A549 (cell line): Measurements from ENCODE around the gene PRKAG2. TPM values are rescaled to one million over a fixed set of nuclear protein-coding genes. Genes with fewer than 3 reads are reported as not detected.

ENCODE experiments used
- ATAC-seq, 2 experiments: fragments of 200-7000 bp in 1 of 2; fragments of >200 bp in 1 of 2; cut with Nextera tagmentation in 1 of 2; cut with Tn5 transposase in 1 of 2; 3 replicates each; pipeline versions ENCODE4 v1.8.0 to v1.9.1; 2018 to 2020; ENCODE audit warnings: mild to moderate bottlenecking in 1 of 2, moderate library complexity in 1 of 2
- CTCF ChIA-PET: fragments of 300-600 bp; sonication (Branson Sonifier 250); formaldehyde crosslinking; extraction: SDS; loops from one replicate; lab custom pipeline; 2021; ENCODE audit warnings: antibody characterized with exemption, inconsistent platforms; lab: Yijun Ruan, JAX
- POLR2A ChIA-PET: fragments of 350-600 bp; formaldehyde crosslinking; extraction: SDS; loops from one replicate; lab custom pipeline; 2021; ENCODE audit warnings: antibody characterized with exemption, inconsistent platforms; lab: Yijun Ruan, JAX
- DNase-seq, 2 experiments: peaks; one replicate each; pipeline versions ENCODE4 v3.0.0 to v3.0.0-alpha.2; 2011 to 2016; ENCODE audit warnings: low read depth in 1 of 2, low spot score in 1 of 2
- FAIRE-seq: peaks from 2 replicates; lab custom pipeline; 2011; peaks lifted over from hg19 to GRCh38; lab: Jason Lieb, UNC
- H3K27ac ChIP-seq, 2 experiments: fragments of >200 bp; sonication (Bioruptor Twin); formaldehyde crosslinking; 3 replicates each; pipeline ENCODE4 v1.5.1; 2016 to 2017
- H3K4me1 ChIP-seq: fragments of >200 bp; sonication (Bioruptor Twin); formaldehyde crosslinking; 3 replicates; pipeline ENCODE4 v1.6.1; 2016
- H3K4me2 ChIP-seq: fragments of >200 bp; sonication (Bioruptor Twin); formaldehyde crosslinking; 3 replicates; pipeline ENCODE4 v1.6.1; 2016
- H3K4me3 ChIP-seq: fragments of >200 bp; sonication (Bioruptor Twin); formaldehyde crosslinking; 3 replicates; pipeline ENCODE4 v1.5.1; 2016
- H3K9me3 ChIP-seq: fragments of >200 bp; sonication (Bioruptor Twin); formaldehyde crosslinking; 3 replicates; pipeline ENCODE4 v1.6.1; 2016
- CHD2 ChIP-seq: fragments of 150-350 bp; IDR thresholded peaks from 2 replicates; pipeline ENCODE4 v1.6.1; 2014; ENCODE audit warnings: low read length; ENCODE audit not compliant: partially characterized antibody
- EHMT2 ChIP-seq: fragments of 200-600 bp; sonication (generic); IDR thresholded peaks from 2 replicates; pipeline ENCODE4 v1.6.1; 2016; ENCODE audit warnings: antibody characterized with exemption, low read depth, mild to moderate bottlenecking, moderate library complexity
- FOSB ChIP-seq: fragments of 250-450 bp; sonication (Bioruptor Pico); IDR thresholded peaks from 2 replicates; pipeline ENCODE4 v1.5.0; 2020; ENCODE audit warnings: mild to moderate bottlenecking, moderate library complexity
- FOXS1 ChIP-seq: fragments of 250-450 bp; sonication (Bioruptor Pico); IDR thresholded peaks from 2 replicates; pipeline ENCODE4 v1.5.0; 2020; ENCODE audit warnings: mild to moderate bottlenecking, moderate library complexity
- GATA3 ChIP-seq: IDR thresholded peaks from 2 replicates; pipeline ENCODE4 v1.6.1; 2012; ENCODE audit warnings: borderline replicate concordance
- HEYL ChIP-seq: fragments of 250-450 bp; sonication (Bioruptor Pico); IDR thresholded peaks from 2 replicates; pipeline ENCODE4 v1.8.0; 2021; ENCODE audit warnings: mild to moderate bottlenecking, moderate library complexity
- HOXB5 ChIP-seq: fragments of 250-450 bp; sonication (Bioruptor Pico); IDR thresholded peaks from 2 replicates; pipeline ENCODE4 v1.5.0; 2020; ENCODE audit warnings: mild to moderate bottlenecking, moderate library complexity
- KDM1A ChIP-seq: fragments of 200-600 bp; sonication (generic); IDR thresholded peaks from 2 replicates; pipeline ENCODE4 v1.6.1; 2016; ENCODE audit warnings: low read depth, mild to moderate bottlenecking
- KDM5A ChIP-seq: fragments of 200-600 bp; sonication (generic); IDR thresholded peaks from 2 replicates; pipeline ENCODE4 v1.6.1; 2016; ENCODE audit warnings: antibody characterized with exemption, mild to moderate bottlenecking
- MAFK ChIP-seq: fragments of 450-650 bp; IDR thresholded peaks from 2 replicates; pipeline ENCODE4 v1.6.1; 2014; ENCODE audit not compliant: partially characterized antibody
- MYC ChIP-seq: IDR thresholded peaks from 2 replicates; pipeline ENCODE4 v1.6.1; 2012; ENCODE audit warnings: mild to moderate bottlenecking, inconsistent platforms, low read length, improper control_type of control experiment, borderline replicate concordance
- NFE2L2 ChIP-seq: fragments of 150-350 bp; conservative IDR thresholded peaks from 2 replicates; pipeline ENCODE4 v1.6.1; 2014; ENCODE audit warnings: low read length
- NPAS2 ChIP-seq: fragments of 250-450 bp; sonication (Bioruptor Pico); IDR thresholded peaks from 2 replicates; pipeline ENCODE4 v1.8.0; 2022; ENCODE audit warnings: mild to moderate bottlenecking, moderate library complexity, borderline replicate concordance
- POLR2AphosphoS2 ChIP-seq: conservative IDR thresholded peaks from 2 replicates; pipeline ENCODE4 v1.6.1; 2012; ENCODE audit warnings: low read length, improper control_type of control experiment, inconsistent platforms
- RARB ChIP-seq: fragments of 250-450 bp; sonication (Bioruptor Pico); IDR thresholded peaks from 2 replicates; pipeline ENCODE4 v1.8.0; 2021; ENCODE audit warnings: mild to moderate bottlenecking, moderate library complexity
- RCOR1 ChIP-seq: fragments of 150-350 bp; IDR thresholded peaks from 2 replicates; pipeline ENCODE4 v1.6.1; 2014; ENCODE audit warnings: antibody characterized with exemption, low read length, low read depth
- RNF2 ChIP-seq: fragments of 200-600 bp; sonication (generic); IDR thresholded peaks from 2 replicates; pipeline ENCODE4 v1.6.1; 2016; ENCODE audit warnings: low read depth, mild to moderate bottlenecking, antibody characterized with exemption, moderate library complexity, borderline replicate concordance
- SREBF2 ChIP-seq: fragments of 450-650 bp; IDR thresholded peaks from 2 replicates; pipeline ENCODE4 v1.6.1; 2014; ENCODE audit warnings: mild to moderate bottlenecking, moderate library complexity
- TFCP2L1 ChIP-seq: fragments of 250-450 bp; sonication (Bioruptor Pico); IDR thresholded peaks from 2 replicates; pipeline ENCODE4 v1.5.0; 2021; ENCODE audit warnings: mild to moderate bottlenecking
- ZFP36 ChIP-seq: fragments of 450-650 bp; IDR thresholded peaks from 2 replicates; pipeline ENCODE4 v1.6.1; 2014; ENCODE audit warnings: borderline replicate concordance; ENCODE audit not compliant: partially characterized antibody
- WGBS: methylation state at CpG from one replicate; pipeline ENCODE4 v1.1.6; 2017; ENCODE audit errors: missing lambda C conversion rate; 5-methylcytosine and 5-hydroxymethylcytosine counted together
- polyA plus RNA-seq, 4 experiments: library from polyadenylated mRNA; depleted of rRNA in 3 of 4; stranded (reverse); fragments of >200 nt; fragmentation: RNase III in 1 of 4; extraction: RNeasy Plus Mini Kit Qiagen cat#74134 plus additional on column Dnase treatment in 1 of 4; gene quantifications; 2 replicates in 3 of 4; 3 replicates in 1 of 4; pipeline ENCODE4 v1.2.3, GENCODE V29; 2011 to 2017
- TF ChIP-seq, protein P1 (sequence below): fragments of >200 bp; sonication (Bioruptor Twin); formaldehyde crosslinking; IDR thresholded peaks from 3 replicates; pipeline ENCODE4 v1.5.1; 2016
- TF ChIP-seq, protein P2 (sequence below): fragments of 250-450 bp; sonication (Bioruptor Pico); IDR thresholded peaks from 2 replicates; pipeline ENCODE4 v1.5.0; 2020; ENCODE audit warnings: low read depth, mild to moderate bottlenecking, moderate library complexity
- TF ChIP-seq, protein P3 (sequence below): fragments of >200 bp; sonication (Bioruptor Twin); formaldehyde crosslinking; IDR thresholded peaks from 3 replicates; pipeline ENCODE4 v1.6.1; 2016
- TF ChIP-seq, protein P4 (sequence below): fragments of 200-600 bp; sonication (generic); IDR thresholded peaks from 2 replicates; pipeline ENCODE4 v1.6.1; 2016; ENCODE audit warnings: antibody characterized with exemption, mild to moderate bottlenecking, moderate library complexity
- TF ChIP-seq, protein P5 (sequence below): fragments of >200 bp; sonication (Bioruptor Twin); formaldehyde crosslinking; IDR thresholded peaks from 2 replicates; pipeline ENCODE4 v1.6.1; 2016

PRKAG2 gene
- polyA plus RNA-seq, 2 of the 4 experiments (the other 2 are of a cell fraction) = 26.5 to 31.7 TPM

DNA sequence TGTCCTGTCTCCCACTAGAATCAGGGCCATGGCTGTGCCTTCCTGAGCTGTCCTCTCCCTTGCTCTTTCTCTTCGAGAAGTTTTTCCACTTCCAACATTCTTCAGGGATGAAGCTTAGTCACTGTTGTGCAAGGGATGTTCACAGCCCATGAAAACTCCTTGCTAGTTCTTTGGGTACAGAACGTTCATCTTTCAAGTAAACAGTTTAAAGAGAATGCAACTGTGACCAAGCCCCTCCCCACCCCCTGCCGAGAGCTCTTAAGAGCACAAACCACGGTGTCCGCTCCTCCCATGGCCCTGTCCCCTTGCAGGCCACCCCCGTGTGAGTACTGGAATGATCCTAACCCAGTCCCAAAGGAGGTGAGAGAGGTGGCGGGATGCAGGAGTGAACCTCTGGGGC, 196.1 kb downstream of the PRKAG2 start:
- no peaks in the 10 kb centered on the region for H3K9me3 ChIP-seq
- H3K27ac ChIP-seq = peak overlapping the region; percentile 54 to 61; a peak in 4 of 6 replicates
- H3K4me2 ChIP-seq = no peak overlapping the region; the same call in 2 of the 3 replicates
- POLR2A ChIA-PET = interaction anchor here (1.1 kb wide), 1 partner anchor 49 kb away, joined by 3 read pairs; no protein-coding TSS in a partner anchor
- 72% methylated on average over 7 of the region's 7 CpGs for WGBS
- no peak overlapping the region for H3K4me3 ChIP-seq
- CTCF ChIA-PET = interaction anchor here (0.6 to 5.9 kb wide), 6 partner anchors 12 to 72 kb away, joined by 3 to 25 read pairs (median 6); no protein-coding TSS in a partner anchor
- peaks cover 3% of the 10 kb centered on the region; the same call in 1 of the 3 replicates for H3K4me1 ChIP-seq
- ATAC-seq = no peak
- no peak for FAIRE-seq
- TF ChIP-seq, protein P1, sequence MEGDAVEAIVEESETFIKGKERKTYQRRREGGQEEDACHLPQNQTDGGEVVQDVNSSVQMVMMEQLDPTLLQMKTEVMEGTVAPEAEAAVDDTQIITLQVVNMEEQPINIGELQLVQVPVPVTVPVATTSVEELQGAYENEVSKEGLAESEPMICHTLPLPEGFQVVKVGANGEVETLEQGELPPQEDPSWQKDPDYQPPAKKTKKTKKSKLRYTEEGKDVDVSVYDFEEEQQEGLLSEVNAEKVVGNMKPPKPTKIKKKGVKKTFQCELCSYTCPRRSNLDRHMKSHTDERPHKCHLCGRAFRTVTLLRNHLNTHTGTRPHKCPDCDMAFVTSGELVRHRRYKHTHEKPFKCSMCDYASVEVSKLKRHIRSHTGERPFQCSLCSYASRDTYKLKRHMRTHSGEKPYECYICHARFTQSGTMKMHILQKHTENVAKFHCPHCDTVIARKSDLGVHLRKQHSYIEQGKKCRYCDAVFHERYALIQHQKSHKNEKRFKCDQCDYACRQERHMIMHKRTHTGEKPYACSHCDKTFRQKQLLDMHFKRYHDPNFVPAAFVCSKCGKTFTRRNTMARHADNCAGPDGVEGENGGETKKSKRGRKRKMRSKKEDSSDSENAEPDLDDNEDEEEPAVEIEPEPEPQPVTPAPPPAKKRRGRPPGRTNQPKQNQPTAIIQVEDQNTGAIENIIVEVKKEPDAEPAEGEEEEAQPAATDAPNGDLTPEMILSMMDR = no peak
- TF ChIP-seq SREBF2 (no peak), NFE2L2 (no peak), HEYL (CRISPR knock-in tag) (no peak), KDM5A (no peak), FOXS1 (CRISPR knock-in tag) (no peak), FOSB (CRISPR knock-in tag) (no peak), EHMT2 (no peak), KDM1A (no peak), POLR2AphosphoS2 (no peak), MYC (no peak), HOXB5 (CRISPR knock-in tag) (no peak), RCOR1 (no peak), ZFP36 (no peak), MAFK (no peak)
- TF ChIP-seq, protein P2, sequence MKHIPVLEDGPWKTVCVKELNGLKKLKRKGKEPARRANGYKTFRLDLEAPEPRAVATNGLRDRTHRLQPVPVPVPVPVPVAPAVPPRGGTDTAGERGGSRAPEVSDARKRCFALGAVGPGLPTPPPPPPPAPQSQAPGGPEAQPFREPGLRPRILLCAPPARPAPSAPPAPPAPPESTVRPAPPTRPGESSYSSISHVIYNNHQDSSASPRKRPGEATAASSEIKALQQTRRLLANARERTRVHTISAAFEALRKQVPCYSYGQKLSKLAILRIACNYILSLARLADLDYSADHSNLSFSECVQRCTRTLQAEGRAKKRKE (CRISPR knock-in tag) = no peak
- TF ChIP-seq, protein P3, sequence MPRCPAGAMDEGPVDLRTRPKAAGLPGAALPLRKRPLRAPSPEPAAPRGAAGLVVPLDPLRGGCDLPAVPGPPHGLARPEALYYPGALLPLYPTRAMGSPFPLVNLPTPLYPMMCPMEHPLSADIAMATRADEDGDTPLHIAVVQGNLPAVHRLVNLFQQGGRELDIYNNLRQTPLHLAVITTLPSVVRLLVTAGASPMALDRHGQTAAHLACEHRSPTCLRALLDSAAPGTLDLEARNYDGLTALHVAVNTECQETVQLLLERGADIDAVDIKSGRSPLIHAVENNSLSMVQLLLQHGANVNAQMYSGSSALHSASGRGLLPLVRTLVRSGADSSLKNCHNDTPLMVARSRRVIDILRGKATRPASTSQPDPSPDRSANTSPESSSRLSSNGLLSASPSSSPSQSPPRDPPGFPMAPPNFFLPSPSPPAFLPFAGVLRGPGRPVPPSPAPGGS = no peak
- no peak for DNase-seq

DNA sequence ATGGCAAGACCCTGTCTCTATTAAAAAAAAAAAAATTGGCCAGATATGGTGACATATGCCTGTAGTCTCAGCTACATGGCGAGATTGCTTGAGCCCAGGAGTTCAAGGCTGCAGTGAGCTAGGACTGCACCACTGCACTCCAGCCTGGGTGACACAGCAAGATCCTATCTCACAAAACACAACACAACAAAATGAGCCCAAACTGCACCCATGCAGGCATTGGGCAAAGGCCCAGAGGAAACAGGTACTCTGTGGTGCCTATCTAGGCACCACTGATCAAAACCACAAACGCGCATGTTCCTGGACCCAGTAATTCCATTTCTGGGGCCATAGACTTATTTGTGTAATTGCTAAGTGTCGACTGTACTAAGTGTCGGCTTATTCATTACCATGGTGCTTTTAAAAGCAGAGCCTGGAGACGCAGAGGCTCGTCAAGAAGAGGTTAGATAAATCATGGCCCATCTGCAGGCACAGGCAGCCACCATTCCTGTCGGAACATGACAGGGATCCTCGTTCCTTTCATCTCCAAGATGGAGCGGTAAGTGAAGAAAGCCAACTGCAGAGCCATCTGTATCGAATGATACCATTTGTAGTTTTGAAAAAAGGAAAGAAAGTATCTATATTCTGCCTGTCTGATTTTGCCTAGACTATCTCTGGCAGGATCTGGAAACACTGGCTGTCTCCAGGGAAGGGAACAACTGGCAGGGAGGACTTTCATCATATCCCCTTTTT, 196.9 kb downstream of the PRKAG2 start:
- 96% methylated on average over 11 of the region's 11 CpGs for WGBS
- no peak for ATAC-seq

More for the DNA sequence above, 196.9 kb downstream of the PRKAG2 start:
- DNase-seq (no peak), FAIRE-seq (no peak)
- no peak for TF ChIP-seq NPAS2 (CRISPR knock-in tag)
- no peak for TF ChIP-seq EHMT2
- no peak for TF ChIP-seq TFCP2L1 (CRISPR knock-in tag)
- no peak for TF ChIP-seq RARB (CRISPR knock-in tag)
- no peak for TF ChIP-seq RNF2
- TF ChIP-seq, protein P4, sequence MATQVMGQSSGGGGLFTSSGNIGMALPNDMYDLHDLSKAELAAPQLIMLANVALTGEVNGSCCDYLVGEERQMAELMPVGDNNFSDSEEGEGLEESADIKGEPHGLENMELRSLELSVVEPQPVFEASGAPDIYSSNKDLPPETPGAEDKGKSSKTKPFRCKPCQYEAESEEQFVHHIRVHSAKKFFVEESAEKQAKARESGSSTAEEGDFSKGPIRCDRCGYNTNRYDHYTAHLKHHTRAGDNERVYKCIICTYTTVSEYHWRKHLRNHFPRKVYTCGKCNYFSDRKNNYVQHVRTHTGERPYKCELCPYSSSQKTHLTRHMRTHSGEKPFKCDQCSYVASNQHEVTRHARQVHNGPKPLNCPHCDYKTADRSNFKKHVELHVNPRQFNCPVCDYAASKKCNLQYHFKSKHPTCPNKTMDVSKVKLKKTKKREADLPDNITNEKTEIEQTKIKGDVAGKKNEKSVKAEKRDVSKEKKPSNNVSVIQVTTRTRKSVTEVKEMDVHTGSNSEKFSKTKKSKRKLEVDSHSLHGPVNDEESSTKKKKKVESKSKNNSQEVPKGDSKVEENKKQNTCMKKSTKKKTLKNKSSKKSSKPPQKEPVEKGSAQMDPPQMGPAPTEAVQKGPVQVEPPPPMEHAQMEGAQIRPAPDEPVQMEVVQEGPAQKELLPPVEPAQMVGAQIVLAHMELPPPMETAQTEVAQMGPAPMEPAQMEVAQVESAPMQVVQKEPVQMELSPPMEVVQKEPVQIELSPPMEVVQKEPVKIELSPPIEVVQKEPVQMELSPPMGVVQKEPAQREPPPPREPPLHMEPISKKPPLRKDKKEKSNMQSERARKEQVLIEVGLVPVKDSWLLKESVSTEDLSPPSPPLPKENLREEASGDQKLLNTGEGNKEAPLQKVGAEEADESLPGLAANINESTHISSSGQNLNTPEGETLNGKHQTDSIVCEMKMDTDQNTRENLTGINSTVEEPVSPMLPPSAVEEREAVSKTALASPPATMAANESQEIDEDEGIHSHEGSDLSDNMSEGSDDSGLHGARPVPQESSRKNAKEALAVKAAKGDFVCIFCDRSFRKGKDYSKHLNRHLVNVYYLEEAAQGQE = no peak
- no peak for TF ChIP-seq GATA3
- TF ChIP-seq, protein P5, sequence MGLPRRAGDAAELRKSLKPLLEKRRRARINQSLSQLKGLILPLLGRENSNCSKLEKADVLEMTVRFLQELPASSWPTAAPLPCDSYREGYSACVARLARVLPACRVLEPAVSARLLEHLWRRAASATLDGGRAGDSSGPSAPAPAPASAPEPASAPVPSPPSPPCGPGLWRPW = no peak
- TF ChIP-seq CHD2 = no peak
- TF ChIP-seq, protein P3 = no peak
- ChIA-PET POLR2A (no interaction called here), CTCF (interaction anchor here (0.8 to 5.9 kb wide), 4 partner anchors 14 to 48 kb away, joined by 4 to 25 read pairs (median 8); no protein-coding TSS in a partner anchor)
- no peak overlapping the region; the same call in 2 of the 3 replicates for H3K4me2 ChIP-seq
- no peak overlapping the region for H3K4me3 ChIP-seq
- no peaks in the 10 kb centered on the region for H3K9me3 ChIP-seq
- peaks cover 3% of the 10 kb centered on the region; the same call in 1 of the 3 replicates for H3K4me1 ChIP-seq
- peak overlapping the region; percentile 54 to 61; a peak in 4 of 6 replicates for H3K27ac ChIP-seq
